Upper lobe of left lung (tissue), 6 donors: Measurements from ENCODE around the gene SV2C. TPM values are rescaled to one million over a fixed set of nuclear protein-coding genes. Genes with fewer than 3 reads are reported as not detected.
A peak's percentile ranks its signal among the peaks of the same experiment; 100 is the strongest.
"Not testable (repeated sequence)": the region's sequence is repeated elsewhere in the genome, so short reads cannot be mapped to it uniquely, and the experiment has no call there.

Source experiments
- ATAC-seq, 2 donors: fragments of 200-7000 bp; cut with Tn5 transposase; one replicate each; pipeline ENCODE4 v1.9.1; 2022; ENCODE audit warnings: mild to moderate bottlenecking in 2 of 2, moderate library complexity in 2 of 2; ENCODE audit not compliant: low FRiP score in 2 of 2
- DNase-seq, 2 donors: peaks; one replicate each; pipeline ENCODE4 v3.0.0-alpha.2; 2019 to 2020
- H3K27ac ChIP-seq, 4 donors: fragments of 200-600 bp; sonication (generic); one replicate each; pipeline ENCODE4 v1.5.1; 2016 to 2019
- H3K27me3 ChIP-seq, 4 donors: fragments of 200-600 bp; sonication (generic); one replicate each; pipeline ENCODE4 v1.5.1; 2017 to 2019
- H3K36me3 ChIP-seq, 4 donors: fragments of 200-600 bp; sonication (generic); one replicate each; pipeline ENCODE4 v1.5.1; 2016 to 2019
- H3K4me1 ChIP-seq, 4 donors: fragments of 200-600 bp; sonication (generic); one replicate each; pipeline ENCODE4 v1.5.1; 2018 to 2019
- H3K4me3 ChIP-seq, 4 donors: fragments of 200-600 bp; sonication (generic); one replicate each; pipeline ENCODE4 v1.5.1; 2017 to 2019; ENCODE audit warnings: mild to moderate bottlenecking in 2 of 4, moderate library complexity in 1 of 4
- H3K9me3 ChIP-seq, 4 donors: fragments of 200-600 bp; sonication (generic); one replicate each; pipeline ENCODE4 v1.5.1; 2018 to 2019
- EP300 ChIP-seq, 4 donors: sonication (generic); formaldehyde crosslinking; IDR thresholded peaks; one replicate each; pipeline ENCODE4 v1.5.1; 2017; ENCODE audit warnings: antibody characterized with exemption in 4 of 4, control low read depth in 2 of 4
- POLR2A ChIP-seq, 4 donors: fragments of 450-650 bp; IDR thresholded peaks; one replicate each; pipeline ENCODE4 v1.5.1; 2016 to 2017; ENCODE audit warnings: antibody characterized with exemption in 4 of 4, mild to moderate bottlenecking in 2 of 4
- POLR2AphosphoS5 ChIP-seq, 2 donors: sonication (generic); formaldehyde crosslinking; IDR thresholded peaks; one replicate each; pipeline ENCODE4 v1.5.1; 2017; ENCODE audit warnings: antibody characterized with exemption in 2 of 2
- WGBS, 2 donors: methylation state at CpG; one replicate each; pipeline ENCODE4 v1.1.5; 2017 to 2018; 5-methylcytosine and 5-hydroxymethylcytosine counted together
- total RNA-seq, 6 donors: library from RNA; depleted of rRNA in 4 of 6; stranded (reverse); fragments of >200 nt in 4 of 6; gene quantifications; one replicate each; pipeline versions ENCODE4 v1.1.0 to v1.2.1, GENCODE V29; 2016 to 2021
- TF ChIP-seq, protein P1 (sequence below), 6 experiments: fragments of 450-650 bp in 4 of 6; fragments of 200-600 bp in 2 of 6; sonication (generic) in 2 of 6; IDR thresholded peaks; one replicate each; pipeline ENCODE4 v1.5.1; 2016 to 2019; ENCODE audit warnings: antibody characterized with exemption in 6 of 6
- donor health status: DM: no; HTN: no; CAD: no; lungs with moderate emphysema.
- donor health status: DM: no; HTN: yes; CAD: no; lungs with severe emphysema.

The SV2C gene, protein sequence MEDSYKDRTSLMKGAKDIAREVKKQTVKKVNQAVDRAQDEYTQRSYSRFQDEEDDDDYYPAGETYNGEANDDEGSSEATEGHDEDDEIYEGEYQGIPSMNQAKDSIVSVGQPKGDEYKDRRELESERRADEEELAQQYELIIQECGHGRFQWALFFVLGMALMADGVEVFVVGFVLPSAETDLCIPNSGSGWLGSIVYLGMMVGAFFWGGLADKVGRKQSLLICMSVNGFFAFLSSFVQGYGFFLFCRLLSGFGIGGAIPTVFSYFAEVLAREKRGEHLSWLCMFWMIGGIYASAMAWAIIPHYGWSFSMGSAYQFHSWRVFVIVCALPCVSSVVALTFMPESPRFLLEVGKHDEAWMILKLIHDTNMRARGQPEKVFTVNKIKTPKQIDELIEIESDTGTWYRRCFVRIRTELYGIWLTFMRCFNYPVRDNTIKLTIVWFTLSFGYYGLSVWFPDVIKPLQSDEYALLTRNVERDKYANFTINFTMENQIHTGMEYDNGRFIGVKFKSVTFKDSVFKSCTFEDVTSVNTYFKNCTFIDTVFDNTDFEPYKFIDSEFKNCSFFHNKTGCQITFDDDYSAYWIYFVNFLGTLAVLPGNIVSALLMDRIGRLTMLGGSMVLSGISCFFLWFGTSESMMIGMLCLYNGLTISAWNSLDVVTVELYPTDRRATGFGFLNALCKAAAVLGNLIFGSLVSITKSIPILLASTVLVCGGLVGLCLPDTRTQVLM
- total RNA-seq: under 1 TPM in 4 of 6 donors, not detected in 2; 0.15 to 0.51 (median 0.21) TPM

DNA sequence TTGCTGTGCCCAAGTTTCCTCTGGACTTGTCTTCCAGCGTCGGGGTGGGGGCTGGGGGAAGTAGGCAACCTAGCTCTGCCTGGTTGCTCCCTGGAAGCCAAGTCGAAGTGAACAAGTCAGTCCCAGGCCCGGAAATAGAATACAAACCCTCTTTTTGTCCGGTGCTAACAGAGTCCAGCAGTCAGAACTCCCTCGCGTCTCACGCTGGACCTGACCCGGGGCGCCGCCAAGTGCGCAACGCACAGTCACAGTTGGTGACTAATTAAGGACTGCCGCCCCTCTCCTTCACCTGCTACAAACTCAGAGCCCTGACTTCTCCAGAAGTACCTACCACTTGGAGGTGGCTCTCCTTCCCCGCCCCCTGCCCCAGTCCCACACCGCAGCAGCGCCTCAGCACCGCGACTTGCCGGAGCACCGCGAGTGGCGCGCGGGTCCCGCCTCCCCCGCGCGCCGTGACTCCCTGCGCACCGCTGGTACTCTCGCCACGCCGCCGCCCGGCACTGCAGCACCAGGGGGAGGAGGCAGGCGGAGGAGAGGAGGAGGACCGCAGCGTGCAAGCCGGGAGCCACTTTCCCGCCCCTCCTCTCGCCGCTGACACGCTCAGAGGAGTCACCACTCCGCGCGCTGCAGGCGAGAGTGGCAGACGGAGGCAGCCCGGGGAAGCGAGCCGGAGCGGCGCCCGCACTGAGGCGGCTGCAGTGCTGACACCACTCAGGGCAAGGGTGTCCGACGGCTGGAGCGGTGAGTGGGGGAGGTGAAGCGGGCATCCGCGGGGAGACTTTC is at the start of gene SV2C:
TSS of gene SV2C (plus strand) at position 612 of the 783 bp plus-strand sequence. CDS start 48,368 bp downstream, outside the sequence.
- TF ChIP-seq, protein P1, sequence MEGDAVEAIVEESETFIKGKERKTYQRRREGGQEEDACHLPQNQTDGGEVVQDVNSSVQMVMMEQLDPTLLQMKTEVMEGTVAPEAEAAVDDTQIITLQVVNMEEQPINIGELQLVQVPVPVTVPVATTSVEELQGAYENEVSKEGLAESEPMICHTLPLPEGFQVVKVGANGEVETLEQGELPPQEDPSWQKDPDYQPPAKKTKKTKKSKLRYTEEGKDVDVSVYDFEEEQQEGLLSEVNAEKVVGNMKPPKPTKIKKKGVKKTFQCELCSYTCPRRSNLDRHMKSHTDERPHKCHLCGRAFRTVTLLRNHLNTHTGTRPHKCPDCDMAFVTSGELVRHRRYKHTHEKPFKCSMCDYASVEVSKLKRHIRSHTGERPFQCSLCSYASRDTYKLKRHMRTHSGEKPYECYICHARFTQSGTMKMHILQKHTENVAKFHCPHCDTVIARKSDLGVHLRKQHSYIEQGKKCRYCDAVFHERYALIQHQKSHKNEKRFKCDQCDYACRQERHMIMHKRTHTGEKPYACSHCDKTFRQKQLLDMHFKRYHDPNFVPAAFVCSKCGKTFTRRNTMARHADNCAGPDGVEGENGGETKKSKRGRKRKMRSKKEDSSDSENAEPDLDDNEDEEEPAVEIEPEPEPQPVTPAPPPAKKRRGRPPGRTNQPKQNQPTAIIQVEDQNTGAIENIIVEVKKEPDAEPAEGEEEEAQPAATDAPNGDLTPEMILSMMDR (IDR thresholded peaks at IDR 0.05): no peak
- TF ChIP-seq EP300 (IDR thresholded peaks at IDR 0.05): no peak
- no peak for TF ChIP-seq POLR2A (IDR thresholded peaks at IDR 0.05)
- no peak for TF ChIP-seq POLR2AphosphoS5 (IDR thresholded peaks at IDR 0.05)
- DNase-seq (peak in 1 of 2 donors; percentile 78), ATAC-seq (peak in 1 of 2 donors; percentile 51)
- Histone ChIP-seq H3K4me1 (peaks cover 25 to 38% (median 30%) of the 10 kb centered on the region in 4 donors), H3K27ac (no peak within 1 kb of the TSS), H3K4me3 (peak within 1 kb of the TSS in 3 of 4 donors; percentile 21 to 43 (median 40)), H3K27me3 (peaks cover 0 to 32% (median 20%) of the 10 kb centered on the region in 4 donors), H3K9me3 (no peaks in the 10 kb centered on the region), H3K36me3 (no peaks in the 10 kb centered on the region)
- WGBS, 2 donors: 2% methylated on average over 48 of the region's 63 CpGs; no CpG with 5 or more reads in 1 of the 2 donors

DNA sequence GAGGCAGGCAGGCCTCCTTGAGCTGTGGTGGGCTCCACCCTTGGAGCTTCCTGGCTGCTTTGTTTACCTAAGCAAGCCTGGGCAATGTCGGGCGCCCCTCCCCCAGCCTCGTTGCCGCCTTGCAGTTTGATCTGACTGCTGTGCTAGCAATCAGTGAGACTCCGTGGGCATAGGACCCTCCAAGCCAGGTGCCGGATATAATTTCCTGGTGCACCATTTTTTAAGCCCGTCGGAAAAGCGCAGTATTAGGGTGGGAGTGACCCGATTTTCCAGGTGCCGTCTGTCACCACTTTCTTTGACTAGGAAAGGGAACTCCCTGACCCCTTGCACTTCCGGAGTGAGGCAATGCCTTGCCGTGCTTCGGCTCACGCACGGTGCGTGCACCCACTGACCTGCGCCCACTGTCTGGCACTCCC is 45.4 kb upstream of the SV2C start:
- H3K9me3 ChIP-seq, H3K27ac ChIP-seq, H3K36me3 ChIP-seq, H3K4me1 ChIP-seq, ATAC-seq, H3K27me3 ChIP-seq: not testable (repeated sequence)
- H3K4me3 ChIP-seq: peak overlapping the region in 2 of 4 donors; percentile 26 to 38
- 12 to 19% methylated on average over 12 to 18 of the region's 18 CpGs for WGBS, 2 donors
- peak in 1 of 2 donors; percentile 37 for DNase-seq

DNA sequence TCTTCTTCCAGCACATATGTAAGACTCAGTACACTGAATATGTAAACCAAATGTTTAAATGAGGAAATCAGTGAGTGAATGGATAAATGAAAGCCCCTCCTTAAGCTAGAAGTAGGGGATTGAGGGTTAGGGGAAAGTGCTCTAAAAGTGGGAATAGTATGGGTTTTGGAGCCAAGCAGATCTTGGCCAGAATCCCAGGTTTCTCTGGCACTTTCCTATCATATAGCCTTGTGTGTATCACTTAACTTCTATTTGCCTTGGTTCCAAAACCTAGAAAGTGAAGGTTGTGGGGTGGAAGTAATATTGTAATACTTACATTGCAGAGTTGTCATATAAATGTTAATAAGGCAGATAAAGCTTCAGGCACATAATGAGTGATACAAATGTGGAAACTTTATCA is 45.0 kb upstream of the SV2C start:
- no peaks in the 10 kb centered on the region for H3K36me3 ChIP-seq
- DNase-seq: no peak
- peak overlapping the region in 2 of 4 donors; percentile 26 to 38 for H3K4me3 ChIP-seq

DNA sequence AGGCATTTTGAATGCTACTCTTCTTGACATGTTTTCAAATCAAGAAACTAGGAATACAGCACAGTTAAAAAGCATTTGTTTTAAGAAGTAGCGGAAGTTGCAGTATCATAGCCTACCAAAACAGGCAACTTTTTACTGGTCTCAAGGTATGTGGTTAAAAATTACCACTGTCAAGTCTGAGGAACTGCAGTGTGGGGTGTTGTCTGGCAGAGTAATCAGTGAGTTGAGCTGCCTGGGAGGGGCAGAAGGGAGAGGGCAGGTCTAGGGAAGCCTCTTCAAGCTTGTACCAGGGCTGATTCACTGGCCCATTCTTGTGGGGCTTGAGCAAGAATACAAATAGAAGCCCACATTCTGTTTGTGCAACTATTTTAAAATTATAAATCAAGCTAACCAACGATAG is 42.4 kb upstream of the SV2C start:
- Histone ChIP-seq H3K4me3 (no peak overlapping the region), H3K27ac (no peak overlapping the region), H3K36me3 (no peaks in the 10 kb centered on the region), H3K4me1 (no peaks in the 10 kb centered on the region), H3K9me3 (no peaks in the 10 kb centered on the region), H3K27me3 (no peaks in the 10 kb centered on the region)
- WGBS, 2 donors: 85 to 91% methylated on average over 2 of the region's 2 CpGs
- ATAC-seq (no peak), DNase-seq (no peak)
- TF ChIP-seq POLR2AphosphoS5 (IDR thresholded peaks at IDR 0.05) (no peak), POLR2A (IDR thresholded peaks at IDR 0.05) (no peak), EP300 (IDR thresholded peaks at IDR 0.05) (no peak)
- TF ChIP-seq, protein P1 (IDR thresholded peaks at IDR 0.05): no peak

More for the DNA sequence above, 45.0 kb upstream of the SV2C start:
- Histone ChIP-seq H3K27ac (no peak overlapping the region), H3K27me3 (no peaks in the 10 kb centered on the region), H3K4me1 (no peaks in the 10 kb centered on the region), H3K9me3 (no peaks in the 10 kb centered on the region)
- no peak for TF ChIP-seq EP300 (IDR thresholded peaks at IDR 0.05)
- no peak for TF ChIP-seq POLR2A (IDR thresholded peaks at IDR 0.05)
- TF ChIP-seq, protein P1 (IDR thresholded peaks at IDR 0.05): no peak
- no peak for TF ChIP-seq POLR2AphosphoS5 (IDR thresholded peaks at IDR 0.05)
- no peak for ATAC-seq

DNA sequence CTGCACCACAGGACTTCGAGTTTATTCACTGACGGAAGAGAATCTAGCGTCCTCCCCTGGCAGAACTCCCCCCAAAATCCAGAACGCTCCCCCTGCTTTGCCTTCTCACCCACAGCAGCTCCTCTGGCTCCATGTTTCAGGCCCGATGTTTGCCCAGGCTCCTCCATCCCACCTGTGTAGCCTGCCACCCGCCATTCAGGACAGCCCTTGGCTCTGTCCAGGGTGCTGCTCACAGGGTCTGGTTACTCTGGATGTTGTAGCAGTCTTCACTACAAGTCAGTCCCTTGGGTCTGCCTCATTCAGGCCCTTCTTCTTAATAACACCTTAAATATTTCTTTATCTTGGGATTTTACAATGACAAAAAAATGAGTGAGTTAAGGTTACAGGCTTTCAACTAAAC is 41.3 kb upstream of the SV2C start:
- no peaks in the 10 kb centered on the region for H3K9me3 ChIP-seq
- H3K4me1 ChIP-seq: no peaks in the 10 kb centered on the region
- no peak overlapping the region for H3K4me3 ChIP-seq
- no peaks in the 10 kb centered on the region for H3K36me3 ChIP-seq
- H3K27me3 ChIP-seq: no peaks in the 10 kb centered on the region
- DNase-seq: no peak
- 39 to 48% methylated on average over 6 of the region's 6 CpGs for WGBS, 2 donors
- ATAC-seq: no peak
- TF ChIP-seq POLR2A (IDR thresholded peaks at IDR 0.05): no peak
- TF ChIP-seq EP300 (IDR thresholded peaks at IDR 0.05): no peak
- no peak for TF ChIP-seq POLR2AphosphoS5 (IDR thresholded peaks at IDR 0.05)
- TF ChIP-seq, protein P1 (IDR thresholded peaks at IDR 0.05): no peak
- no peak overlapping the region for H3K27ac ChIP-seq
